GM21825 (cell line): Measurements from ENCODE around the gene FANCC.

ENCODE experiments used
- ATAC-seq: cut with Tn5 transposase; IDR thresholded peaks from one replicate; pipeline ENCODE4 v1.9.1; 2021; ENCODE audit warnings: mild to moderate bottlenecking, moderate library complexity; ENCODE audit not compliant: unreplicated experiment

FANCC gene, protein sequence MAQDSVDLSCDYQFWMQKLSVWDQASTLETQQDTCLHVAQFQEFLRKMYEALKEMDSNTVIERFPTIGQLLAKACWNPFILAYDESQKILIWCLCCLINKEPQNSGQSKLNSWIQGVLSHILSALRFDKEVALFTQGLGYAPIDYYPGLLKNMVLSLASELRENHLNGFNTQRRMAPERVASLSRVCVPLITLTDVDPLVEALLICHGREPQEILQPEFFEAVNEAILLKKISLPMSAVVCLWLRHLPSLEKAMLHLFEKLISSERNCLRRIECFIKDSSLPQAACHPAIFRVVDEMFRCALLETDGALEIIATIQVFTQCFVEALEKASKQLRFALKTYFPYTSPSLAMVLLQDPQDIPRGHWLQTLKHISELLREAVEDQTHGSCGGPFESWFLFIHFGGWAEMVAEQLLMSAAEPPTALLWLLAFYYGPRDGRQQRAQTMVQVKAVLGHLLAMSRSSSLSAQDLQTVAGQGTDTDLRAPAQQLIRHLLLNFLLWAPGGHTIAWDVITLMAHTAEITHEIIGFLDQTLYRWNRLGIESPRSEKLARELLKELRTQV

DNA sequence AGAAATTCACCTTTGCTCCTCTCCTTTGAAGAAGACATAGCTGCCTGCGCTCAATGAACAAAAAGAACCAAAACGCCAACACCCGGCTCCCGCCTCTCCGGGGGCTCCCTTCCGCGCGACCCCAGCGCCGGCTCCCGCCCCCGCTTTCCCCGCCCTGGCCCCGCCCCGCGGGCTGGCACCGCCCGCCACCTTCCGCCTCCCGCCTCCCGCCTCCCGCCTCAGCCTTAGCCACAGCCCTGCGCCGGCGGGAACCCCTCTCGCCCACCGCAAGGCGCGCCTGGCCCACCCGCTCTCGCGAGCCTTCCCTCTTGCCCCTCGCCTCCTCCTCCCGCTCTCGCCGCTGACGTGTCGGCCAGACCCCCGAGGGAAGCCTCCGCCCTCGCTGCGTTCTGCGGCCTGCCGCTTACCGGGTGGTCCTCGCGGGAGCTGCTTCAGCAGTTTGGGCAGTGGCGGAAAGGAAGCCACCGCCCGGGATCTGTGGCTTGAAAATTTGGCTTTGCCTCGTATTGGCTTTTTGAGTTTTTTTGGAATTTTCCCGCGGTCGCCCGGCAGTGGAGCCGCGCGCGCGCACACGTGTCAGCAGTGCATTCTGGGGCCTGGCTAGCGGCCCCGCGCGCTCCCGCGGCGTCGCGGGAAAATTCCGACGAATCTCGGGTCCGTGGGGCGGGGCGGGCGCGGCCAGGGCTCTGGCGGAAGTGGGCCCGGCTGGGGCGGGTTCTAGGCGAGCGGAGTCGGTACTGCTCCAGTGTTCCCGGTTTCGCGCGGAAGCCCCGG, at the start of gene FANCC:
Gene FANCC (minus strand): TSS at position 591 of the 774 bp plus-strand sequence. CDS start 68,418 bp downstream, outside the sequence.
- peak; percentile 72 for ATAC-seq

DNA sequence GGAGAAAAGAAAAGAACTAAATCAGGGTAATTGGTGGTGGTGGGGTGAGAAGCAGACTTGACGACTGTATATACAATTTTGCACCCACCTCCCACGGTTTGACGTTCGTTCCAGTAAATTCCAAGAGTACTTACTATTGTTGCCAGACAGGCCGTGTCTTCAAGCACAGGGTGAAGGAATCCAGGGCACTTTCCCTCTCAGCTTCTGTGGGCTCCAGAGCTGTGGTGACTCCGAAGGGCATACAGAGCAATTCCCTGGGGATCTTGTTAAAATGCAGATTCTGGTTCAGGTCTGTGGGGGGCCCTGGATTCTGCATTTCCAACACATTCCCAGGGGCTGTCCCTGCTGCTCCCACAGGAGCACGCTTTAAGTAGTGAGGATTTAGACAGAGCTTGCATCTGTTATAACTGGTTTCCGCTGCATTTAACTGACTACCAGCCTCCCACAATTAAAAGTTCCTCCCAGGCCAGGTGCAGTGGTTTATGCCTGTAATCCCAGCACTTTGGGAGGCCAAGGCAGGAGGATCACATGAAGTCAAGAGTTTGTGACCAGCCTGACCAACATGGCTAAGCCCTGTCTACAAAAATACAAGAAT, 49.3 kb upstream of the FANCC start:
- no peak for ATAC-seq

DNA sequence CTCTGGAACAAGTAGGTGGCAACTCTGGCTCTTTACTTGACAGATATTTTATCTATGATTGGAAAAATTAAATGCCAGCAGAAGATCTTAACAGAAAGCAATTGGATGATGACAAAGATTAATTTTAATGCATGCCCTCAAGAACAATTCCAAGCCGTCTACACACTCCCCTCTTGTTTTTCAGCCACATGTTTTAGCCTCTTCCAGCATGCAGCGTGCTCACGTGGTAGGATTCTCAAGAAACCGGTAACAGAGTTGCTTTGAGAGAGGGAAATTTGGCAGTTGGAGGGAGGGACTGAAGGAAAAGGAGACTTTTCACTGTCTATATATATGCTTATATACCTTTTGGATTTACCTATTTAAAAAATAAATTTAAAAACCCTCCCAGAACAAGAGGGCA, 48.3 kb upstream of the FANCC start:
- ATAC-seq: no peak

DNA sequence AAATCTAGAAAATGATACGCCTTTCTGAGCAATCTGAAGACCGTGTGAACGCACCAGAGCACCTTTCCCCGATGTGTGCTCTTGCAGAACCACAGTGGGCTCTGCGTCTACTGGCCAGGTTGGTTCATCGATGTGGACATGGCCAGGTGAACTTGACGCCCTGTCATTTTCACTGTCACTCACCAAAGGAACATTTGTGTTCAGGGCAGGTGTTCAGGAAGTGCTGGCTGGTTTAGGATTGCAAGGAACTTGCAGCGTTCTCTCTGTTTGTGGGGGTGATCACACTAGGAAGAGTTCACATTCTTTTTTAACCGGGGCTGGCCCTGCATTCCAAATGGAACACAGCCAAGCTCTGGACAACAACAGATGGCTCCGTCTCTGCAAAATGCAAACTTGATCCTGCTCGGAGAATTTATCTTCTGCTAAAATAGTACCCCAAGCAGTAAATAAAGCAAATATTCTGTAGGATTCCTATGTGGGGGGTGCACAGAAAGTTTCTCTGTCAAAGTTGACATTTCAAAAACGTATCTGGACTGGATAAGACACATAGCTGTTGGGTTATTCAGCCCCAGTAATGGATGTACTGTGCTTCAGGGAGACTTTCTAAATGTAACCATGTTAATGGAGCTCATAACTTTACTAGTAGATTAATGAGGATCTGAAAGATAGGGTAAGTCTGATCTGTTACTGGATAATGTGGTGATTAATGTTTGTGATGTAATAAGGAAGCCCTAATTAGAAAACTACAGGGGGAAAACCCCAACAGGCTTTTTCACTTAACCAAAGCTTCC, 45.7 kb upstream of the FANCC start:
- no peak for ATAC-seq

DNA sequence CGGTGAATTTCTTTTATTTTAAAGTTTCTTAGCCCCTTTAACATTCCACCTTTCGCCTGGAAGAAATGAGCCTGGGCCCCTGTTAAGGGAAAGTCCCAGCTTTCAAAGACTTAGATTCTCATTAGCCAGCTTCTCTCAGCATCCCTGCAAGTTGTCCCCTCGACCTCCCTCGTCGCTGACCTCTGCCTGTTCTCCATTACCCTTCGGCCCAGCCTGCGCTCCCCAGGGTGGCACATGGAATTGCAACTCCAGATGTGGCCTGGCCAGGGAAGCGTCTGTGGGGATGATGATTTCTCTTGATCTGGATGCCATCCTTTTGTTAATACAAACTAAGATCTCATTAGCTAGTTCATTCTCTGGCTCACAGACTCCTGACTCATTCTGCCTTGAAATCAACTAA, 43.4 kb upstream of the FANCC start:
- no peak for ATAC-seq

DNA sequence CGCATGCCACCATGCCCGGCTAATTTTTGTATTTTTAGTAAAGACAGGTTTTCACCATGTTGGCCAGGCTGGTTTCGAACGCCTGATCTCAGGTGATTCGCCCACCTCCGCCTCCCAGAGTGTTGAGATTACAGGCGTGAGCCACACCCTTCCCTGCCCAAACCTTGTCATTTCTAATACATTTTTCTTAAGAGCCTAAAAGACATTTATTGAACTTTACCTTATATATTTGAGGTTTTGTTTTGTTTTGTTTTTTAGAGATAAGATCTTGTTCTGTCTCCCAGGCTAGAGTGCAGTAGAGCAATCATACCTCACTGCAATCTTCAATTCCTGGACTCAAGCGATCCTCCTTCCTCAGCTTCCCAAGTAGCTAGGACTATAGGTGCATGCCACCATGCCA, 39.8 kb upstream of the FANCC start:
- ATAC-seq: no peak

DNA sequence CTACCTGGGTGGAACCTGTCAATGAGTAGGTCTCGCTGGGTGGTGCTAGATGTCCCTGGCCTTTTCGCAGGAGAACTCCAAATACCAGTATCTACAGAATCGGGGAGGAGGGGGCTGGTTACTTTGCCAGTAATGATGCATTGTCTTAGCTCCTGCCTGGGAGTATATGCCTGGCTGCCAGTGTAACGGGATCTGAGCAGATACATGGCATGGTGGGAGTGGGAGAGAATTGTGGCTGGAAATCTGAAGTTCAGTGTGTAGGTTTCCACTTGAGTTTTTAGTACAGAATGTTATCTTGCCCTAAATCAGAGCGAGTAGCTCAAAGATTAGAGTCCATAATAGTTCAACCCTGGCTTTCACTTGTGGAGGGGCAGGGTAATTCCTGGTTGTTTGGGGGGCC, 38.0 kb upstream of the FANCC start:
- ATAC-seq: no peak

DNA sequence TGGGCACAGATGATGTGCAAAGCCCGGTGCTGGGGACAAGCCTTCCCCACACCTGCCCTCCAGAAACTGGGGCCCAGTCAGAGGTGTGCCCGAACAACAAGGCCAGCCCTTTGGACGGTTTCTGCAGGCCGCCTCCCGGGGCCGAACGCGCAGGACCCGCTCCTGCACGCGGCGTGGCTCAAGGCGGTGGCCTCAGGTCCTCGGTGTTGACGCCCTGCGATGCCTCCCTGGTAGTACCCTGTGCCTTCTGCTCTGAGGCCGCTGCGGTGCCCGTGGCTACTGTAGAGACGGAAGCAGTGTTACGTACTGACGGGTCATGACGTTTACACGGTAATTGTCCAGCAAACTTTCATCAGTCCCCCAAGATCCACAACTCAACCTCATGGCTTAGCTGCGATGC, 33.5 kb upstream of the FANCC start:
- ATAC-seq: no peak

DNA sequence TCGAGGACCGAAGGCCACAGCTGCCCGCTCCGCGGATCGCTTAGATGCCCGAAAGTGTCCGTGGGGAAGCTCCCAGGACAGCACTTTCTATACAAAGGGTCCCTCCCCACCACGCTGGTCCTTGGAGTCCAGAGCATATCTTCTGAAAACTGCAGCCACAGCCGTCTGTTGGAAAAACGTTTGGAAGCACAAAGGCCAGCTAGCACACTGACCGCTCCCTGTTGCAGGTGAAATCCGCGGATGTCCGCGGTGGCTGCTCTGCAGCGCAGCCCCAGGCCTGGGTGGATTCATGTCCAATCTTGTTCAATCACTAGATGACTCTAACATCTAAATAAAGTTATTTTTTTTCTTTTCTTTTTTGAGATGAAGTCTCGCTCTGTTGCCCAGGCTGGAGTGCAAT, 32.8 kb upstream of the FANCC start:
- no peak for ATAC-seq

DNA sequence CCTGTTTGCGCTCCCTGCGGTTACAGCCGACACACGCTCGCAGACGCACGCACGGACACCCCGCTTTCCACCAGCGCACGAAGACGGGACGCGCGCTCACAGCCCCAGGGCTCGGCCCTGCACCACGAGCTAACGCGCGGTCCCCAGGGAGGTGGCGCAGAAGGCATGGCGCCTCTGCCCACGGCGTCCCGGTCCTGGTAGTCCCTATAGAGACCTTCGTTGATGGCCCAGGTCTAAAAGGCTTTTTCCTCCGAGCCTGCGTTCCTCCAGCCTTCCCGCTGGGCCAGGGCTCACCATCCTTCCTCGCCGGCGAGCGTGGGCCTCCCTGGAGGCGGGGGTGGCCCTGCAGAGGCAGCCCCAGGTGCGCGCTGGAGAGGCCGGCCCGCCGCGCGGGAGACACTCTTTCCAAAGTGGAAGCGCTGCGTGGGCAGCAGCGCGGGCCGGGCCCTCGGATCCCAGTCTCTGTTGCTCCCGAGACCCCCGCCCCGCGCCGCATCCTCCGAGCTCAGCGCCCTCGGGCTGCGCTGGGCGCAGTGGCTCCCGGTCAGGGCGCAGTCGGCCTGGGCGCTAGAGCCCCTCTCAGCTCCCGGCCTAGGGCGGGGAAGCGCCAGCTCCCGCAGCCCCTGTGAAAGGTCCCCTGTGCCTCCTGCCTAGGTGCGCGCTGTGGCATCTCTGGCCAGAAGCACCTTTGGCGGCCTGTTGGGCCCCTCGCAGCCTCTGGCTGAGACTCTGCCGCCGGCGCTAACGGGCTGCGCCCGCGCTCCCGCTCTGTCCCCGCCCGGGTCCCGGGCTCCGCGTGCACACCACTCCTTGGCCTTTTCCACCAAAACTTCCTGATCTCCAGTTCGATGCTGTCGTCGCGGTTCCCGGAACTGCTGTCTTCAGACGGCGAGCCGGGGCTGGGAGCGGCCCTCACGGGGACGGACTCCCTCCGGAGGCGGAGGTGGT, 31.9 kb upstream of the FANCC start:
- ATAC-seq: no peak

DNA sequence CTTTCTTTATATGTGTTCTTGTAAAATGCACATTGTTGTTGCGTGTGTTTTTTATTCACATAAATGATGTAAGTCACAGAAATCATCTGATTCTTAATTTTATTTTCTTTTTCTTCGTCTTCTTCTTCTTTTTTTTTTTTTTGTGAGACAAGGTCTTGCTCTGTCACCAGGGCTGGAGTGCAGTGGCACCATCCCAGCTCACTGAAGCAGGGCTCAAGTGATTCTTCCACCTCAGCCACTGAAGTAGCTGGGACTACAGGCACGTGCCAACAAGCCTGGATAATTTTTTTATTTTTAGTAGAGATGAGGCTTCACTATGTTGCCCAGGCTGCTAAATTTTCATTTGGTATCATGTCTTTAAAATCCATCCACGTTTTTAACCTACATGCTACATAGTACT, 28.5 kb upstream of the FANCC start:
- ATAC-seq: no peak

DNA sequence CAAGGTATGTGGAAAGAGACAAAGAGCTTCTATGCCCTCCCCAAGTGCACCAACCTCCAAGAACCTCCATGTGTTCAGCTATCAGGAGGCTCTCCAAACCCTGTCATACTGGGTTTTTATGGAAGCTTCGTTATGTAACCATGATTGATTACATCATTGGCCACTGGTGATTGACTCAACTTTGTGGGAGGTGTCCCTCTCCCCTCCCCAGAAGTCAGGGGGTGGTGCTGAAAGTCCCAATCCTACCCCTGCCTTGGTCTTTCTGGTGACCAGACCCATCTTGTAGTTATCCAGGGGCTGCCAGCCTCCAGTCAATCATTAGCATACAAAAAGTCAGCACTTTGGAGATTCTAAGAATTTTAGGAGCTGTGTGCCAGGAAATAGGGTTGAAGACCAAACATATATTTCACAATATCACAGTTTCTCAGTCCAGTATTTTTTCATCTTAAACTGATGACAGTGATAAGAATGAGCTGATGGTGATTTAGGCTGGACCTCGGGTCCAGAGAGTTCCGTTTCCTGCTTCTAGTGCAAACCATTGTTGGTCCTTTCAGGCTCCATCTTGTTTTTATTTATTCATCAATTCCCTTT, 27.3 kb upstream of the FANCC start:
- no peak for ATAC-seq

DNA sequence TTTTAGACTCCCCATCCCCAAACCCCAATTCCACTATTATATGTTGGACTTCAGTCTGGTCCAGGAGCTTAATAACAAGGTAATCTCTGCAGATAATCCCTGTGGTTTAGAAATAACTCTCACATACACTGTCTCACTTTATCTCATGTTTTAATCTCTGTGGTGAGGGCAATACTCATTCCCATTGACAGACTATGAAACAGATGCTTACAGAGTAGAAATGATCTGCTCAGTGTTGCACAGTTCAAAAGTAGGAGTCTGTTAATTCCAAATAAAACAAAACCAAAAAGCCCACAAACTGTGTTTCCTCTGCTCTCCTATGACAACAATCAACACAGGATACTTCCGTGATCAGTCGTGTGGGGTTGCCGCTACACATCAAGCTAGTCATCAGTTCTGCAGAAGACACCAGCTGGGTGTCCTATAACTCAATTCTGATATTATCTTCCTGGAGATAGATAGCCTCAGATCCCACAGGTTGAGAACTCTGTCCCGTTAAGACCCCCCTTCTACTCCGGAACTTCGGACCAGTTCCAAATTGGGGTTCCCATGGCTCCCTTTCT, 26.3 kb upstream of the FANCC start:
- no peak for ATAC-seq

DNA sequence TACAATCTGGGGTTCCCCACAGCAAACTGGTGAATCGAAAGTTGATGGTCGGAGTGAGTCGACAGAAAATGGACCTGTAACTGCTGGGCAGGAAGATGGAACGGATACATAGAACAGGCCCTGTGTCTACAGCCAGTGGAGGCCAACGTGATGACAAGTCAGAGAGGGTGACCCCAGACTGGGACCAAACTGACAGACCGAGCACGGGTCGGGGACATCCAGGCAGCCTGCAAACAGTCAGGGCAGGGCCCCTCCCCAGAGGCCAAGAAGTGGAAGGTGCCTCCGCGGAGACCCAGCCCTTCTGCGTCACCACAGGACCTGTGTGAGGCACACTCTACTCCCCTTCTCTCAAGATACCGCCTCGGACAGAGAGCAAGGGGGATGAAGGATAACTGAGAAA, 25.1 kb upstream of the FANCC start:
- no peak for ATAC-seq

DNA sequence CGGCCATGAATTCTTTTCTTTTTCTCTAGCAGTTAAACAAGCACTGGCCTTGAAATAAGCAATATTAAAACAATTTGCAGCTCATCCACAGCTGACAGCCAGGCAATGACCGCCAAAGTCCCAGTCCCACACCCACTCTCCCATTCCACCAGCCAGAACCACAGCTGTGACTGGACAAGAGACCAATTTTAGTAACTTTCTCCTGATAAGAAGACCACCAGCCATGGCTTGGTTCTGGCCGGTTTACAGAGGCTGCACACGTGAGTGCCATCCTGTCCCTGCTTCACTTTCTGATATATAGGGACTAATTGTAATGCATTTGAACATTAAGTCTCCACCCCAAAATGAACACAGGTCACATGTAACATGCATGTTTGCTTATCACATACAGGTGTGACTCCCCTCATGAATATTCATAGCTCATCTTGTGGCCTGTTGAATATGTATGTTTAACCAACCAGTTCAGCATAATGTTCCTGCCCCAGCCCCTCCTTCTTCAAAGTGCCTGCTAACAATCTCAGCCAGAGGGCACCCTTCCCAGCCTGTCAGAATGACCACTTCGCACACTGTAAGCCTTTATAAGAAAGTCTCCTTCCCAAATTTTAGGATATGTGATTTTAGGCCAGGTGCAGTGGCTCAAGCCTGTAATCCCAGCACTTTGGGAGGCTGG, 23.9 kb upstream of the FANCC start:
- no peak for ATAC-seq

DNA sequence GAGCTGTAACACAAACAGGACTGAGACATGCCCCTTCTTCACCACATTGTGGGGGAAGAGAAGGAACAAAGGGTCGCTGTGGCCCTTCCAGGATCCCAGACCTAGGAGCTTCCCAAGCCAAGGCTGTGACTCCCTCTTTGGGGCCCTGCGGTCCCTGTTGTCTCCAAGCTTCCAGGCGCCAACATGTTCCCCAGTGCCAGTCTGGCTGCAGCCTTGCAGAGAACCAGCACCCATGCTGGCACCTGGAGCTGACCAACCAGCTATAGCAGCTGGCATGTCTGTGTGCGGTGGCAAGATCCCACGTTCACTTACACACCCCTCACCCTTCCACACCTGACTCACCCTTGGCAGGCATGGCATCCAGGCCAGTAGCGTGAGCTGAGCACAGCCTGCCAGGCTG, 20.7 kb upstream of the FANCC start:
- no peak for ATAC-seq

DNA sequence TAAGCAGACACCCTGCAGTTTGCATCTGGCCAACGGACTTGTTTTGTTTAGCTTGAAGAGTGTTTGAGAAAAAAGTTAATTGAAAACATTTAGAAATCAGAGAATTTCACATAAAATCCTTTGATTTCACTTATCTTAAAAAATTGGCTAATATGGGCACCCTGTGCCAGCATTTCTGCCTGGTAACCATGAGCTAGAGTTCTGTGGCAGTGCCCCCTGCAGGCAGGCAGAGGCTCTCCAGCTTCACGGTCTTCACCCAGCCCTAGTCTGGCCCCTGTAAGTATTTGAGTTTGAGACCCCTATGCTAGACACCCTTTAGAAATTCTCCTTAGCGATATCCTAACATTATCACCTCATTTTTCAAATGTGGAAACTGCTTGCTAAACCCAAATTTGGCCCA, 18.8 kb upstream of the FANCC start:
- ATAC-seq: no peak

DNA sequence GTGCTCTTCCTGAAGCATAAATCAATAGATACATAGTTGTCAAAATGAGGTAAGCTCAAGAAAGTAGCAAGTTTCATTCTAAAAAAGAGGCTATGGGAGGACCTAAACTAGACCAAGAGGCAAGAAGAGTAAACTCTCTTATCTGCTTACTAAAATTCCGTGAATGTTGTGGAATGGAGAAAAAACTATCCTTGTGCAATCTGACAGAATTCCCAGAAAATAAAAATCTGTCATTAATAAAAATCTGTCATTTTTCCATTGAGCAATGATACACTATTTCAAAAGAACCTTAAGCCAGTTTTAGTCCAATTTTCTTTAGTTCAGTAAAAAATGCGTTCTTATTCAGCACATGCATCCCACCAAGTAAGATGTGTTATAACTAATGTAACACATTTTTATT, 15.9 kb upstream of the FANCC start:
- no peak for ATAC-seq
